Neutrophil (primary cell): Measurements from ENCODE around the gene PCED1B.

Source experiments
- H3K27ac ChIP-seq: fragments of 200-600 bp; sonication (generic); 2 replicates; pipeline ENCODE4 v1.5.1; 2016; ENCODE audit warnings: mild to moderate bottlenecking, moderate library complexity
- H3K27me3 ChIP-seq: fragments of 200-600 bp; sonication (generic); 2 replicates; pipeline ENCODE4 v1.6.0; 2016; ENCODE audit warnings: mild to moderate bottlenecking
- H3K36me3 ChIP-seq: fragments of 200-600 bp; sonication (generic); 2 replicates; pipeline ENCODE4 v1.5.1; 2017
- H3K4me1 ChIP-seq, 2 experiments: fragments of 200-600 bp in 1 of 2; sonication (generic) in 1 of 2; 1 replicate in 1 of 2; 2 replicates in 1 of 2; pipeline versions ENCODE4 v1.5.1 to v1.6.1; 2013 to 2016; ENCODE audit warnings: low read depth in 1 of 2, low read length in 1 of 2, mild to moderate bottlenecking in 1 of 2, moderate library complexity in 1 of 2; ENCODE audit not compliant: control insufficient read depth in 1 of 2, insufficient read depth in 1 of 2
- H3K4me3 ChIP-seq, 2 experiments: fragments of 200-600 bp in 1 of 2; sonication (generic) in 1 of 2; 1 replicate in 1 of 2; 2 replicates in 1 of 2; pipeline ENCODE4 v1.5.1; 2013 to 2016; ENCODE audit warnings: low read depth in 1 of 2, low read length in 1 of 2, mild to moderate bottlenecking in 1 of 2, moderate library complexity in 1 of 2
- H3K9me3 ChIP-seq: fragments of 200-600 bp; sonication (generic); 2 replicates; pipeline ENCODE4 v1.5.1; 2016
- TF ChIP-seq, protein P1 (sequence below): fragments of 200-600 bp; sonication (generic); IDR thresholded peaks from 2 replicates; pipeline ENCODE4 v1.5.1; 2016; ENCODE audit warnings: antibody characterized with exemption

PCED1B gene

DNA sequence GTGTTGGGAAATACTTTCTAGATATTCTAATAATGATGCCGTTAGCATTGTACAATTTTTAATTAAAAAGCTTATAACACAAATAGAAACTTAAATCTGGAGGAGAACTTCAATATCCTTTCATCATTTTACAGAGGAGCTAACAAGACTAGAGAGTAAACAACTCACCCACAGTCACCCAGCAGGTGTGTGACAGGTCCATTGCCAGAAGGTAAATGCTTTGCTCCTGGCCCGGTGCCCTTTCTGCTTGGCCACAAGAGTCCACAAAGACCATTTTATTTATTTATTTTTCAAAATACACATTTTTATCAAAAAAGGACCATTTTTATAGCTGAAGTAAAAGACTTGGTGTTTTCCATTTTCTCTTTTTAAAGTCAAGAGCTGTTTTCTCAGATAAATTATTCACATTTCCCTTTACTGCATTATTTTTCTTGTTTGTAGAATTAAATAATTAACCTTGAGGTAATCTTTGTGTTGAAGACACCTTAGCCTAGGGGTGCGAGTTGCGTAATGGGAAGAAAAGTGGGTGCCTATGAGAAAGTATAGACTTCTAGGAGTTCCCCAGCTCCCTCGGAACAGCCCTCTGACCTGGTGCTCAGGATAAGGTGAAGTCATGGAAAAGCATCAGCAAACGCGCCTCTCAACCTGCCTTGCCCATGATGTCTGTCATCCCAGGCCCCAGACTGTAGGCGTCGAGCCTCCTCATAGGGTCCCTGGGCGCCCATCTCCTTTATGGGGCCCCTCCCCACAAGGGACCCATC is 26.7 kb downstream of the PCED1B start:
- TF ChIP-seq, protein P1, sequence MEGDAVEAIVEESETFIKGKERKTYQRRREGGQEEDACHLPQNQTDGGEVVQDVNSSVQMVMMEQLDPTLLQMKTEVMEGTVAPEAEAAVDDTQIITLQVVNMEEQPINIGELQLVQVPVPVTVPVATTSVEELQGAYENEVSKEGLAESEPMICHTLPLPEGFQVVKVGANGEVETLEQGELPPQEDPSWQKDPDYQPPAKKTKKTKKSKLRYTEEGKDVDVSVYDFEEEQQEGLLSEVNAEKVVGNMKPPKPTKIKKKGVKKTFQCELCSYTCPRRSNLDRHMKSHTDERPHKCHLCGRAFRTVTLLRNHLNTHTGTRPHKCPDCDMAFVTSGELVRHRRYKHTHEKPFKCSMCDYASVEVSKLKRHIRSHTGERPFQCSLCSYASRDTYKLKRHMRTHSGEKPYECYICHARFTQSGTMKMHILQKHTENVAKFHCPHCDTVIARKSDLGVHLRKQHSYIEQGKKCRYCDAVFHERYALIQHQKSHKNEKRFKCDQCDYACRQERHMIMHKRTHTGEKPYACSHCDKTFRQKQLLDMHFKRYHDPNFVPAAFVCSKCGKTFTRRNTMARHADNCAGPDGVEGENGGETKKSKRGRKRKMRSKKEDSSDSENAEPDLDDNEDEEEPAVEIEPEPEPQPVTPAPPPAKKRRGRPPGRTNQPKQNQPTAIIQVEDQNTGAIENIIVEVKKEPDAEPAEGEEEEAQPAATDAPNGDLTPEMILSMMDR, result no peak
- Histone ChIP-seq H3K9me3 (no peaks in the 10 kb centered on the region), H3K4me3 (no peak overlapping the region), H3K27ac (no peak overlapping the region), H3K36me3 (no peaks in the 10 kb centered on the region), H3K4me1 (no peaks in the 10 kb centered on the region), H3K27me3 (no peaks in the 10 kb centered on the region)

DNA sequence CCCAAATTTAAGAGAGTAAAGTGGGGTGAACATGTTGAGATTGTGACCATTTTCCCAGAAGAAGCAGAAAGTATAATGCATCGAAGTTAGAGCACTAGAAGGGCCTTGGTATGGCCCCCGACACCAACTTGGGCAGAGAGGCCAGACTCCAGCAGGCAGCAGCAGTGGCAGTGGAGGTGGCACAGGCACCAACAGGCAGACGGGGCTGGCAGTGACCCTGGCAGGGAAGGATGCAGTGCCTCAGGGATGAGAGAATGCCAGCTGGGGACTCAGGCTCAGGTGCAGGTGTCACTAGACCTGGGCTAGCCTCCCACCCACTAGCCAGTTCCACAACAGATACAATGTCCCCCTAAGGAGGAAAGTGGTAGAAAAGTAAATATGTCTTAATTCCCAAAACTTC is 28.0 kb downstream of the PCED1B start:
- H3K9me3 ChIP-seq, result no peaks in the 10 kb centered on the region
- H3K27ac ChIP-seq, result no peak overlapping the region
- H3K4me3 ChIP-seq, result no peak overlapping the region
- TF ChIP-seq, protein P1, result no peak
- no peaks in the 10 kb centered on the region for H3K36me3 ChIP-seq
- H3K4me1 ChIP-seq, result no peaks in the 10 kb centered on the region
- H3K27me3 ChIP-seq, result no peaks in the 10 kb centered on the region

GRCh38 chr12:47107926-47108325 is 28.5 kb downstream of the PCED1B start:
- H3K9me3 ChIP-seq, result no peaks in the 10 kb centered on the region
- H3K27ac ChIP-seq, result no peak overlapping the region
- TF ChIP-seq, protein P1, result no peak

GRCh38 chr12:47110011-47110541 is 30.7 kb downstream of the PCED1B start:
- Histone ChIP-seq H3K4me1 (no peaks in the 10 kb centered on the region), H3K9me3 (no peaks in the 10 kb centered on the region), H3K27ac (no peak overlapping the region), H3K27me3 (no peaks in the 10 kb centered on the region), H3K36me3 (no peaks in the 10 kb centered on the region), H3K4me3 (no peak overlapping the region)
- TF ChIP-seq, protein P1, result no peak

More at GRCh38 chr12:47107926-47108325, 28.5 kb downstream of the PCED1B start:
- no peak overlapping the region for H3K4me3 ChIP-seq
- no peaks in the 10 kb centered on the region for H3K27me3 ChIP-seq
- no peaks in the 10 kb centered on the region for H3K4me1 ChIP-seq
- no peaks in the 10 kb centered on the region for H3K36me3 ChIP-seq

DNA sequence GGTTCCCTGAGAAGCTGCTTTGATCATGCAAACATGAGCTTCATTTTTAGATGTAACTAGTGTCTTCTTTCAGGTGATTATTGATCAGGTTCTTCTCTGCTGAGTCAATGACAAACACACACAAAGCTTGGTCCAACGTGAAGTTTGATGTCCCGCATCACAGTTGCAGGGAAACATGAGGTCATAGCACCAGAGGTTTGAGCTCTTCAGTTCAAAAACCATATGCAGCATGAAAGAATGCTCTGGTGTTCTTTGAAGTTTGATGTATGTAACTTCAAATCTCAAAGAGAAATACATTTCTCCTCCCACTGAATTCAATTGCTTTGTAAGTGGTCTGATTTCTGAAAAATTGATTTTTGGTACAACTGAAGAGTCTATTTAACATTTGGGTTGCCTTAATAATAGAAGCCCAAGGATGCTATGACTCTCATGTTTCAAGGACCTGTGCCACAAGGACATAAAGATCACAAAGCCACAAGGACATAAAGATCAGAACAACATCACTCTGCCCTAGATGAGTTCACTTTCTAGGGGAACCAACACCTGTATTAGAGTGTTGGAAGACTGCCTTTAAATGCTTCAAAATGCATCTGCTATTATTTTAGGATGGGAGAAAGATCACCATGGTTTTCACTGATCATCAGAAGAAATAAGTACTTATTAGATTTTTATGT is 31.4 kb downstream of the PCED1B start:
- TF ChIP-seq, protein P1, result no peak
- no peaks in the 10 kb centered on the region for H3K36me3 ChIP-seq
- no peaks in the 10 kb centered on the region for H3K4me1 ChIP-seq
- no peak overlapping the region for H3K27ac ChIP-seq
- no peak overlapping the region for H3K4me3 ChIP-seq
- H3K9me3 ChIP-seq, result no peaks in the 10 kb centered on the region
- H3K27me3 ChIP-seq, result no peaks in the 10 kb centered on the region
